A549 treated with Hydrocortisone at 1 μM for 4 hours (cell line): ENCODE measurements around the gene OR14K1. TPM values are rescaled to one million over a fixed set of nuclear protein-coding genes. Genes with fewer than 3 reads are reported as not detected.

Experiments used
- total RNA-seq: library from RNA; stranded (reverse); fragments of 200-300 nt; extraction: Qiagen RNA extraction; gene quantifications from 5 replicates; pipeline ENCODE4 v1.2.3, GENCODE V29; 2022

OR14K1 gene, protein sequence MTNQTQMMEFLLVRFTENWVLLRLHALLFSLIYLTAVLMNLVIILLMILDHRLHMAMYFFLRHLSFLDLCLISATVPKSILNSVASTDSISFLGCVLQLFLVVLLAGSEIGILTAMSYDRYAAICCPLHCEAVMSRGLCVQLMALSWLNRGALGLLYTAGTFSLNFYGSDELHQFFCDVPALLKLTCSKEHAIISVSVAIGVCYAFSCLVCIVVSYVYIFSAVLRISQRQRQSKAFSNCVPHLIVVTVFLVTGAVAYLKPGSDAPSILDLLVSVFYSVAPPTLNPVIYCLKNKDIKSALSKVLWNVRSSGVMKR
- total RNA-seq, result not detected in 5 replicates

GRCh38 chr1:247738315-247738714, at the start of gene OR14K1:
TSS of gene OR14K1 (plus strand) at chr1:247738615. CDS start at chr1:247738615, 0 bp downstream.

GRCh38 chr1:247716546-247716945, 21.9 kb upstream of the OR14K1 start, which contains the start of gene OR6F1:
TSS of gene OR6F1 (minus strand) at chr1:247716646. CDS start at chr1:247712755, 3,891 bp downstream.

DNA sequence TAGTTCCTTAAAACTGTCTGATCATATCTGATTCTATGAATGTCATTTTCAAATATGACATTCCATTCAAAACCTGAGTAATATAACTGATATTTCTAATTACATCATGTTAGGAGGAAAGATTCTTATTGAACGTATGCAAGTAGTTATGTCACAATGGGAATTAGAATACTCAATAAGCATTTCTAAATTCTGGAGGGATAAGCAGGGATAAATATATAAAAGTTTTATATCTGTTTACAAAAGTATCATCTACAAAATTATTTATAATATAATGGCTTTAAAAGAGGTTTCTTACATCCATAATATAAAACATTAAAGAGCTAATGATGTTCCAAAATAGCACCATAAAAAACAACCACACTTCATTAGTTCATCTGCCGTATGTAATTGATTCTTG, 9.6 kb downstream of the OR14K1 start, which contains the start of gene OR14A2:
Gene OR14A2 (minus strand): TSS at position 101 of the 400 bp plus-strand sequence.

DNA sequence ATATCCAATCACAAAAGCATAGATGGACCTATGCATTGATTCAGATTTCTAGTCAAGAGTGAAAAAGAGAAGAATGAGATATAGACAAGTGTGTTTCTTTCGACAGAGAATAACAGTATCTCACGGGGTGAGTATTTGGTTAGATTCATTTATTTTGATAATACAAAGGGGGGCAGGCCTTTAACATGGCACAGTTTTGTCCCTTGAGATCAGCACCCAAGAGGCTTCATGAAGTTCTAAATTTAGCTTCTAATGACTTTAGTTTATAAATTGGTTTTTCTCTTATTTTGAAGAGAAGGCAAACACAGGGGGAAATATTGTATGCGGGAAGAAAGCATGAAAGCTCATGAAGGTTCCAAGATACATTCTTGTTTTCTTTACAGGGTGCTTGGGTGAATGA, 22.0 kb downstream of the OR14K1 start, which contains the start of gene OR1C1:
Gene OR1C1 (minus strand): TSS at position 101 of the 400 bp plus-strand sequence. CDS start 2,150 bp downstream, outside the sequence.

Other genes with a start within 250 kb of the OR14K1 start
- gene OR2C3, start 202.2 kb upstream of the OR14K1 start, total RNA-seq, result not detected in 5 replicates
- not detected in 5 replicates for gene GCSAML, start 189.5 kb upstream of the OR14K1 start, total RNA-seq
- not detected in 5 replicates for gene OR2G2, start 150.3 kb upstream of the OR14K1 start, total RNA-seq
- not detected in 5 replicates for gene OR2G3, start 133.0 kb upstream of the OR14K1 start, total RNA-seq
- gene OR13G1, start 58.9 kb upstream of the OR14K1 start, total RNA-seq, result not detected in 5 replicates
- gene OR6F1, start 22.0 kb upstream of the OR14K1 start, total RNA-seq, result not detected in 5 replicates
- gene OR14A2, start 9.5 kb downstream of the OR14K1 start, total RNA-seq, result not detected in 5 replicates
- not detected in 5 replicates for gene OR1C1, start 21.9 kb downstream of the OR14K1 start, total RNA-seq
- gene OR14A16, start 85.5 kb downstream of the OR14K1 start, total RNA-seq, result not detected in 5 replicates
- gene OR11L1, start 103.3 kb downstream of the OR14K1 start, total RNA-seq, result not detected in 5 replicates
- not detected in 5 replicates for gene TRIM58, start 118.6 kb downstream of the OR14K1 start, total RNA-seq
- gene OR2W3, start 157.0 kb downstream of the OR14K1 start, total RNA-seq, result not detected in 5 replicates
- gene OR2T8, start 181.6 kb downstream of the OR14K1 start, total RNA-seq, result not detected in 5 replicates
- gene OR2AJ1, start 186.3 kb downstream of the OR14K1 start, total RNA-seq, result not detected in 5 replicates
- gene OR2L8, start 210.2 kb downstream of the OR14K1 start, total RNA-seq, result not detected in 5 replicates
- gene OR2AK2, start 226.6 kb downstream of the OR14K1 start, total RNA-seq, result not detected in 5 replicates